ENCODE data around the gene FLVCR2.

- TF ChIP-seq SRF (IDR thresholded peaks at IDR 0.05; ENCODE audit: low read depth, low read length) (no peak), CTCF (CRISPR knock-in tag; IDR thresholded peaks at IDR 0.05) (no peak), ESRRA (CRISPR knock-in tag; IDR thresholded peaks at IDR 0.05; ENCODE audit: low read depth) (no peak), ATF3 (CRISPR knock-in tag; IDR thresholded peaks at IDR 0.05) (no peak), MAFG (CRISPR knock-in tag; IDR thresholded peaks at IDR 0.05) (no peak), ZNF318 (CRISPR knock-in tag; IDR thresholded peaks at IDR 0.05) (no peak), SRSF9 (IDR thresholded peaks at IDR 0.05; ENCODE audit: borderline replicate concordance, insufficient read depth, low read depth, low read length, poor library complexity, severe bottlenecking) (no peak), ZBTB42 (CRISPR knock-in tag; IDR thresholded peaks at IDR 0.05) (no peak), MXI1 (IDR thresholded peaks at IDR 0.05; ENCODE audit: borderline replicate concordance, low read depth, low read length) (no peak), ZNF33A (CRISPR knock-in tag; IDR thresholded peaks at IDR 0.05; ENCODE audit: borderline replicate concordance) (no peak), ZBTB1 (CRISPR knock-in tag; IDR thresholded peaks at IDR 0.05; ENCODE audit: borderline replicate concordance) (no peak)
- TF ChIP-seq, protein P1, sequence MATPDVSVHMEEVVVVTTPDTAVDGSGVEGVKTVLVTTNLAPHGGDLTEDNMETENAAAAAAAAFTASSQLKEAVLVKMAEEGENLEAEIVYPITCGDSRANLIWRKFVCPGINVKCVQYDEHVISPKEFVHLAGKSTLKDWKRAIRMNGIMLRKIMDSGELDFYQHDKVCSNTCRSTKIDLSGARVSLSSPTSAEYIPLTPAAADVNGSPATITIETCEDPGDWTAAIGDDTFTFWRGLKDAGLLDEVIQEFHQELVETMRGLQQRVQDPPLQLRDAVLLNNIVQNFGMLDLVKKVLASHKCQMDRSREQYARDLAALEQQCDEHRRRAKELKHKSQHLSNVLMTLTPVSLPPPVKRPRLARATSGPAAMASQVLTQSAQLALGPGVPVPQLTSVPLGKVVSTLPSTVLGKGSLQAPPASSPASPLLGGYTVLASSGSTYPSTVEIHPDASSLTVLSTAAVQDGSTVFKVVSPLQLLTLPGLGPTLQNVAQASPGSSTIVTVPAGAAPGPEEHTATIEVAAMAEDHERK (CRISPR knock-in tag; IDR thresholded peaks at IDR 0.05; ENCODE audit: low read depth): no peak
- TF ChIP-seq, protein P2, sequence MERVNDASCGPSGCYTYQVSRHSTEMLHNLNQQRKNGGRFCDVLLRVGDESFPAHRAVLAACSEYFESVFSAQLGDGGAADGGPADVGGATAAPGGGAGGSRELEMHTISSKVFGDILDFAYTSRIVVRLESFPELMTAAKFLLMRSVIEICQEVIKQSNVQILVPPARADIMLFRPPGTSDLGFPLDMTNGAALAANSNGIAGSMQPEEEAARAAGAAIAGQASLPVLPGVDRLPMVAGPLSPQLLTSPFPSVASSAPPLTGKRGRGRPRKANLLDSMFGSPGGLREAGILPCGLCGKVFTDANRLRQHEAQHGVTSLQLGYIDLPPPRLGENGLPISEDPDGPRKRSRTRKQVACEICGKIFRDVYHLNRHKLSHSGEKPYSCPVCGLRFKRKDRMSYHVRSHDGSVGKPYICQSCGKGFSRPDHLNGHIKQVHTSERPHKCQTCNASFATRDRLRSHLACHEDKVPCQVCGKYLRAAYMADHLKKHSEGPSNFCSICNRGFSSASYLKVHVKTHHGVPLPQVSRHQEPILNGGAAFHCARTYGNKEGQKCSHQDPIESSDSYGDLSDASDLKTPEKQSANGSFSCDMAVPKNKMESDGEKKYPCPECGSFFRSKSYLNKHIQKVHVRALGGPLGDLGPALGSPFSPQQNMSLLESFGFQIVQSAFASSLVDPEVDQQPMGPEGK (CRISPR knock-in tag; IDR thresholded peaks at IDR 0.05): no peak
These were observed 33.7 kb downstream of the FLVCR2 start for GRCh38 chr14:75612157-75612556.

Measured in HepG2 (cell line).